Measurements from ENCODE around the gene GPBP1.

The GPBP1 gene

GRCh38 chr5:57202811-57203210 lies 29.0 kb downstream of the GPBP1 start:
- H3K4me3 ChIP-seq (ENCODE audit: low read depth, low read length), result no peak overlapping the region
- TF ChIP-seq CTCF (IDR thresholded peaks at IDR 0.05; ENCODE audit: low read depth, low read length), result no peak

GRCh38 chr5:57207007-57207653 lies 33.3 kb downstream of the GPBP1 start:
- H3K4me3 ChIP-seq (ENCODE audit: low read depth, low read length), result no peak overlapping the region
- TF ChIP-seq CTCF (IDR thresholded peaks at IDR 0.05; ENCODE audit: low read depth, low read length), result no peak

GRCh38 chr5:57207681-57208080 lies 33.8 kb downstream of the GPBP1 start:
- H3K4me3 ChIP-seq (ENCODE audit: low read depth, low read length), result no peak overlapping the region
- TF ChIP-seq CTCF (IDR thresholded peaks at IDR 0.05; ENCODE audit: low read depth, low read length), result no peak

- H3K4me3 ChIP-seq (ENCODE audit: low read depth, low read length), result no peak overlapping the region
- no peak for TF ChIP-seq CTCF (IDR thresholded peaks at IDR 0.05; ENCODE audit: low read depth, low read length)
Observed at GRCh38 chr5:57209316-57210040, 35.6 kb downstream of the GPBP1 start.

GRCh38 chr5:57210633-57211032 lies 36.8 kb downstream of the GPBP1 start:
- H3K4me3 ChIP-seq (ENCODE audit: low read depth, low read length), result no peak overlapping the region
- no peak for TF ChIP-seq CTCF (IDR thresholded peaks at IDR 0.05; ENCODE audit: low read depth, low read length)

GRCh38 chr5:57211039-57211438 lies 37.2 kb downstream of the GPBP1 start:
- H3K4me3 ChIP-seq (ENCODE audit: low read depth, low read length), result no peak overlapping the region
- no peak for TF ChIP-seq CTCF (IDR thresholded peaks at IDR 0.05; ENCODE audit: low read depth, low read length)

- no peak overlapping the region for H3K4me3 ChIP-seq (ENCODE audit: low read depth, low read length)
- no peak for TF ChIP-seq CTCF (IDR thresholded peaks at IDR 0.05; ENCODE audit: low read depth, low read length)
Observed at GRCh38 chr5:57215629-57216195, 41.9 kb downstream of the GPBP1 start.

Measured in WI38 (cell line).